Mesothelial cell of epicardium (in vitro differentiated cells): ENCODE data around the gene EMX1. TPM values are rescaled to one million over a fixed set of nuclear protein-coding genes. Genes with fewer than 3 reads are reported as not detected.
A peak's percentile ranks its signal among the peaks of the same experiment; 100 is the strongest.

Experiments used
- DNase-seq, 2 experiments: peaks; one replicate each; pipeline ENCODE4 v3.0.0; 2021; ENCODE audit warnings: low spot score in 2 of 2; ENCODE audit not compliant: unreplicated experiment in 2 of 2
- H3K27ac Mint-ChIP-seq: 2 replicates; pipeline ENCODE4 v1.8.0; 2021; ENCODE audit warnings: mixed read lengths
- H3K27me3 Mint-ChIP-seq: 2 replicates; pipeline ENCODE4 v1.8.0; 2021; ENCODE audit warnings: low read depth, mixed read lengths
- H3K36me3 Mint-ChIP-seq: 2 replicates; pipeline ENCODE4 v1.8.0; 2021; ENCODE audit warnings: mixed read lengths
- H3K4me1 Mint-ChIP-seq: 2 replicates; pipeline ENCODE4 v1.8.0; 2021; ENCODE audit warnings: mixed read lengths
- H3K4me3 Mint-ChIP-seq: 2 replicates; pipeline ENCODE4 v1.8.0; 2021; ENCODE audit warnings: mild to moderate bottlenecking, moderate library complexity, mixed read lengths
- H3K9me3 Mint-ChIP-seq: 2 replicates; pipeline ENCODE4 v1.8.0; 2021; ENCODE audit warnings: mixed read lengths
- total RNA-seq: library from RNA; stranded (reverse); gene quantifications from 3 replicates; pipeline ENCODE4 v1.2.1, GENCODE V29; 2021
- TF ChIP-seq, protein P1 (sequence below): fragments of 200-600 bp; sonication (generic); IDR thresholded peaks from one replicate; pipeline ENCODE4 v1.5.0; 2021; ENCODE audit warnings: antibody characterized with exemption; ENCODE audit not compliant: unreplicated experiment

Gene EMX1
- total RNA-seq, 1 donor from 2014 or later: not detected

DNA sequence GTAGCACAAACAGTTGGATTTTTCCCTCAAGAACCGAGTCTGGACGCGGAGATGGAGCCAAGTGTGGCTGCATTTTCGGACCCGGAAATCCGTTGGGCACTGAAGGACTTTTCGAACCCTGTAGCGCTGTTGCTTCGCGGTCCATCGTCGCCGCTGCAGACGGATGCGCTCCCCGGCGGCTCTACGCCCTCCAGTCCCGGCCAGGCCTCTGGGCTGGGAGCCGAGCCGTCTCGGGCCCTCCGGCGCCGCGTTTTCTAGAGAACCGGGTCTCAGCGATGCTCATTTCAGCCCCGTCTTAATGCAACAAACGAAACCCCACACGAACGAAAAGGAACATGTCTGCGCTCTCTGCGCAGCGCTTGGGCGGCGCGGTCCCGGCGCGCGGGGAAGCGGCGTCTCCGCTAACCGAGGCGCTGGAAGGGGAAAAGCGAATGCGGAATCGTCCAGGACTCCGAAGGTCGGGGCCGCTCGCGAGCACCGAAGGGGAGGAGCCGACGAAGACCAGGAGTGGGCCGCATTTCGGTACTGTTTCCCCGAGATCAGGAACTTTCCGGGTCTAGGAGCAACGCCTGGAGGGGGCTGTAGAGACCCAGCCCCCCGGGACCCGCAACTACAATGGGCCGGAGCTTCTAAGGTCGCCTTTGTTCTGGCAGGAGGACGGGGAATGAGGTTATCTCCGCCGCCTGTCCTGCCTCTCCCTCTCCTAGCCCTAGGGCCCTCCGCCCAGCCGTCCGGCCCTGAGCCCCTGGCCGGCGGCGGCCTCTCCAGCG is 3.2 kb downstream of the EMX1 start:
- Mint-ChIP-seq H3K27me3 (peaks cover 90% of the 10 kb centered on the region), H3K36me3 (no peaks in the 10 kb centered on the region), H3K4me3 (peak overlapping the region; percentile 53), H3K4me1 (peaks cover 20% of the 10 kb centered on the region), H3K9me3 (no peaks in the 10 kb centered on the region), H3K27ac (no peak overlapping the region)
- TF ChIP-seq, protein P1, sequence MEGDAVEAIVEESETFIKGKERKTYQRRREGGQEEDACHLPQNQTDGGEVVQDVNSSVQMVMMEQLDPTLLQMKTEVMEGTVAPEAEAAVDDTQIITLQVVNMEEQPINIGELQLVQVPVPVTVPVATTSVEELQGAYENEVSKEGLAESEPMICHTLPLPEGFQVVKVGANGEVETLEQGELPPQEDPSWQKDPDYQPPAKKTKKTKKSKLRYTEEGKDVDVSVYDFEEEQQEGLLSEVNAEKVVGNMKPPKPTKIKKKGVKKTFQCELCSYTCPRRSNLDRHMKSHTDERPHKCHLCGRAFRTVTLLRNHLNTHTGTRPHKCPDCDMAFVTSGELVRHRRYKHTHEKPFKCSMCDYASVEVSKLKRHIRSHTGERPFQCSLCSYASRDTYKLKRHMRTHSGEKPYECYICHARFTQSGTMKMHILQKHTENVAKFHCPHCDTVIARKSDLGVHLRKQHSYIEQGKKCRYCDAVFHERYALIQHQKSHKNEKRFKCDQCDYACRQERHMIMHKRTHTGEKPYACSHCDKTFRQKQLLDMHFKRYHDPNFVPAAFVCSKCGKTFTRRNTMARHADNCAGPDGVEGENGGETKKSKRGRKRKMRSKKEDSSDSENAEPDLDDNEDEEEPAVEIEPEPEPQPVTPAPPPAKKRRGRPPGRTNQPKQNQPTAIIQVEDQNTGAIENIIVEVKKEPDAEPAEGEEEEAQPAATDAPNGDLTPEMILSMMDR: no peak
- peak in 1 of 2 experiments; percentile 57 for DNase-seq

DNA sequence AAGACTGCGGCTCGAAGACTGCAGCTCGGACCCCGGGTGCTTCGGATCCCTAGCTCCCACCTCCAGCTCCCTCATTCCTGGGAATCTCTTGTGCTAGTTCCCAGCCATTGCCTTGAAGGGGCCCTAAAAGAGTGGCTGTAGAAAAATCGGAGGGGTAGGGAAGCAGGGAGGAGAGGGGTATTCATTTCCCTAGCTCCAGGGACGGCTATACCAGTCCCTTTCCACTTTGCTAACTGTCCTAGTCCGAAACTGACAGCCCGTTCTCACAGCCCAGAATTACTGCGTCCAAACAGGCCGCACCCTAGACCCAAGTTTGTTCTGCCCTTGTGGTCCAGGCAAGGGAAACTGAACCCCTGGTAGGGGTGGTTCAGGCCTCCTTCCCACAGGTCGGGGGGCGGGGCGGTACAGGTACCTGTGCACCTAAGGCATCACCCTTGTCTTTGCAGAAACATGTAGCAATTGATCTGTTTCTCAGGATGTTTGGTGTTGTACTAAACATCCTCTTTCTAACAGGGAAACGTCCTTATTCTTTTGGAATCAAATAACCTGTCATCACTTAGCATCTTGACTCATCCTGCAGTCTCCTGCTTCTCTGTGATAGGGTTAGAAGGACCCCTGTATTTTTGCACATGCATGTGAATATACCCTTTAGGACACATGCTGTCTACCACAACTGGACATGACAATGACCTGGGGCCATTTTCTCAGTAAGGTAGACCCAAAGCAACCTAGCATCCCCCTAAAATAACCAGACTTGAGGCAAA is 4.0 kb downstream of the EMX1 start:
- Mint-ChIP-seq H3K4me3 (no peak overlapping the region), H3K4me1 (peaks cover 16% of the 10 kb centered on the region), H3K27ac (no peak overlapping the region), H3K36me3 (no peaks in the 10 kb centered on the region), H3K9me3 (no peaks in the 10 kb centered on the region), H3K27me3 (peaks cover 86% of the 10 kb centered on the region)
- TF ChIP-seq, protein P1: no peak
- DNase-seq: peak in 1 of 2 experiments; percentile 44

DNA sequence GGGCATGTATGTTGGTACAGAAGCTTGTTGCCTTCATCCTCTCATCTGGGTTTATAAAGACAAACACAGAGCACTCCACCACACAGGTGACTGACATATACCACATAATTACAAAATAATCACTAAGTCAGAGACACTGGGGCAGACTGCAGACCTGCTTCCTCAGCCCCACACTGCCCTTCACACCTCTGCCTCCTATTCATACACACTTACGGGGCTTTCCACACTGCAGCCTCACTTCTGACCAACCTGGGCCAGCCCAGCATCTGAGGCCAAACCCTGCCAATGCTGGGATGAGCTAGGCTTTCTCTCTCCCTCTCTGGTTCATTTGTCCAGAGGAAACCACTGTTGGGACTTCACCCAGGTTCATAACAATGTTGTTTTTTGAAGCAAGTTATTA is 4.5 kb downstream of the EMX1 start:
- no peak overlapping the region for H3K4me3 Mint-ChIP-seq
- no peak overlapping the region for H3K27ac Mint-ChIP-seq
- peak in 1 of 2 experiments; percentile 28 for DNase-seq
- TF ChIP-seq, protein P1: no peak
- H3K36me3 Mint-ChIP-seq: no peaks in the 10 kb centered on the region
- peaks cover 13% of the 10 kb centered on the region for H3K4me1 Mint-ChIP-seq
- no peaks in the 10 kb centered on the region for H3K9me3 Mint-ChIP-seq
- H3K27me3 Mint-ChIP-seq: peaks cover 80% of the 10 kb centered on the region

DNA sequence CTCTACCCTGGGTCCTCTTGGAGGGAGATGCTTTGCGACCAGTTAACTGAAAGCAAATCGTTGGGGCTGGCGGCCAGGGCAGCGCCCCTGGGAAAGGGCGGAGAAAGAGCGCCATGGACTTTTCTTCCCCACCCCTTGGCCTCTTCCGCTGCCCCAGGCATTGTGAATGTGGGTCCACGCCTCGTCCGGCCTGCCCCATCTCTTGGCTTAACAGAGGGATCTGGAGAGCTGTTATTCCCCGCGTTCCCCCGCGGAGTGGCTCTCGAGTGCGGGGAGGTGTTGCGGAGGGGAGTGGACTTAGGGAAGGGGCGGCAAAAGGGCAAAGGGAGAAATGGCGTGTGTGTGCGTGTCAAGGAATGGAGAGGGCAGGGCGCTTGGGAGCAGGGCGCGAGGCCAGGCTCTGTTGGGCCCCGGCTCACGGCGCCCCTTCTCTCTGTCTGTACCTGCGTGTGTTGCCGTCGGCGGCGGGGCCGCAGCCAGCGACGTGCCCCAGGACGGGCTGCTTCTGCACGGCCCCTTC is 6.6 kb downstream of the EMX1 start:
- no peak for DNase-seq
- H3K4me3 Mint-ChIP-seq: no peak overlapping the region
- peaks cover 6% of the 10 kb centered on the region for H3K4me1 Mint-ChIP-seq
- TF ChIP-seq, protein P1: no peak
- H3K27ac Mint-ChIP-seq: no peak overlapping the region
- H3K27me3 Mint-ChIP-seq: peaks cover 69% of the 10 kb centered on the region
- H3K36me3 Mint-ChIP-seq: no peaks in the 10 kb centered on the region
- no peaks in the 10 kb centered on the region for H3K9me3 Mint-ChIP-seq

DNA sequence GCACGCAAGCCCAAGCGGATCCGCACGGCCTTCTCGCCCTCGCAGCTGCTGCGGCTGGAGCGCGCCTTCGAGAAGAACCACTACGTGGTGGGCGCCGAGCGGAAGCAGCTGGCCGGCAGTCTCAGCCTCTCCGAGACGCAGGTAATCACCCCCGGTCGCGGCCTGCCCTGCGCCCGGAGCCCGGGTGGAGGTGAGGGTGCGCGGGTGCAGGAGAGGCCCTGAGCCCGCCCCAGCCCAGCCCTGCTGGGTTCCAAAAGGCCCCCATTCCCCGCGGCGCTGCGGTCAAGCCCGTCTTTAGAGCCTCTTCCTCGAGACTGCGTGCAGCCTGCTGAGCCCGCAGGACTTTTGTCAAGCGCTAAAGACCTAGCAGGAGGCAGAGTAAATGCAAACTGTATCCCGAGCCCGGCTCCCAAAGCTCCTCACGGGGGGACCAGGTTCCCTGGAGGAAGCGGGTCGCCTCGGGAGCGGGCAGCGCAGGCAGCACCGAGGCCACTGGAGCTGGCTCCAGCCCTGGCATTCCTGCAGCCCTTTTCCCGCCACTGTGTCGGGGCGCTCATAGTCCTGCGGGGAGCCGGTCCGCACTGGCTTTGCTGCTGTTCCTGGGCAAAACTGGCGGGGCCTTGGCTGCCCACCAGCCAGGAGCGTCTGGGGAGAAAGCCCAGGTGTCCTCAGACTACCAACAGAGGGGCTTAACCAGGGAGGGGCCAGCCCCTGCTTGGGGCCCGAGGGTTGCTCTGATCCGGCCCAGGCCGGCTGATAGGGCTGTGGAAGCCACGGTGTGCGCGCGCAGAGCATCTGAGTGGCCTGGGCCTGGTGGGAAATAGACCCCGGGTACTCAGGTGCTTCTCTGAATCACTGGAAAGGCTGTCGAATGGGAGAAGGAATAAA is 7.3 kb downstream of the EMX1 start:
- no peaks in the 10 kb centered on the region for H3K9me3 Mint-ChIP-seq
- H3K4me3 Mint-ChIP-seq: no peak overlapping the region
- peak in 1 of 2 experiments; percentile 52 for DNase-seq
- H3K4me1 Mint-ChIP-seq: peaks cover 6% of the 10 kb centered on the region
- H3K27me3 Mint-ChIP-seq: peaks cover 62% of the 10 kb centered on the region
- TF ChIP-seq, protein P1: no peak
- H3K36me3 Mint-ChIP-seq: no peaks in the 10 kb centered on the region
- H3K27ac Mint-ChIP-seq: no peak overlapping the region
